Measurements from ENCODE around the gene BTNL2. TPM values are rescaled to one million over a fixed set of nuclear protein-coding genes. Genes with fewer than 3 reads are reported as not detected.

Gene BTNL2
- total and polyA plus RNA-seq, 12 donors = 0.31 TPM; not detected in 11

- 66 to 93% (median 77%) methylated on average over 2 of the region's 2 CpGs for WGBS, 4 donors
- TF ChIP-seq, protein P1, sequence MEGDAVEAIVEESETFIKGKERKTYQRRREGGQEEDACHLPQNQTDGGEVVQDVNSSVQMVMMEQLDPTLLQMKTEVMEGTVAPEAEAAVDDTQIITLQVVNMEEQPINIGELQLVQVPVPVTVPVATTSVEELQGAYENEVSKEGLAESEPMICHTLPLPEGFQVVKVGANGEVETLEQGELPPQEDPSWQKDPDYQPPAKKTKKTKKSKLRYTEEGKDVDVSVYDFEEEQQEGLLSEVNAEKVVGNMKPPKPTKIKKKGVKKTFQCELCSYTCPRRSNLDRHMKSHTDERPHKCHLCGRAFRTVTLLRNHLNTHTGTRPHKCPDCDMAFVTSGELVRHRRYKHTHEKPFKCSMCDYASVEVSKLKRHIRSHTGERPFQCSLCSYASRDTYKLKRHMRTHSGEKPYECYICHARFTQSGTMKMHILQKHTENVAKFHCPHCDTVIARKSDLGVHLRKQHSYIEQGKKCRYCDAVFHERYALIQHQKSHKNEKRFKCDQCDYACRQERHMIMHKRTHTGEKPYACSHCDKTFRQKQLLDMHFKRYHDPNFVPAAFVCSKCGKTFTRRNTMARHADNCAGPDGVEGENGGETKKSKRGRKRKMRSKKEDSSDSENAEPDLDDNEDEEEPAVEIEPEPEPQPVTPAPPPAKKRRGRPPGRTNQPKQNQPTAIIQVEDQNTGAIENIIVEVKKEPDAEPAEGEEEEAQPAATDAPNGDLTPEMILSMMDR (IDR thresholded peaks at IDR 0.05) = no peak
- TF ChIP-seq POLR2A (IDR thresholded peaks at IDR 0.05) = no peak
- no peaks in the 10 kb centered on the region for H3K36me3 ChIP-seq (replicated peaks in 1 of 2)
- no peak overlapping the region for H3K4me3 ChIP-seq
- no peaks in the 10 kb centered on the region for H3K9me3 ChIP-seq (replicated peaks in 1 of 3)
- H3K27ac ChIP-seq = no peak overlapping the region
- intact Hi-C loops (cut with DNase I) = no loop called here
- H3K27me3 ChIP-seq = no peaks in the 10 kb centered on the region
- H3K4me1 ChIP-seq (replicated peaks in 1 of 2) = no peaks in the 10 kb centered on the region
- DNase-seq = no peak
Observed at GRCh38 chr6:32353348-32353747, 53.6 kb downstream of the BTNL2 start.

Small RNA genes within 50 kb of the gene (small RNA-seq; reads per million reads assigned to genes)
- 0 reads per million in 2 donors for gene RNU6-603P

Other genes with a start within 250 kb of the BTNL2 start
- gene EGFL8, start 242.6 kb downstream of the BTNL2 start, total RNA-seq = 10 to 100 TPM in 3 of 9 donors, 1 to 10 TPM in 6; 1.3 to 22.1 (median 8.7) TPM
- 100 to 1,000 TPM in 1 of 3 donors, 10 to 100 TPM in 1, 1 to 10 TPM in 1; 4.6 to 103 (median 54.4) TPM for gene EGFL8, start 242.6 kb downstream of the BTNL2 start, polyA plus RNA-seq
- gene AGPAT1, start 231.1 kb downstream of the BTNL2 start, total RNA-seq = 10 to 100 TPM; 51.9 to 91.9 (median 66.9) TPM
- gene AGPAT1, start 231.1 kb downstream of the BTNL2 start, polyA plus RNA-seq = 10 to 100 TPM; 63.5 to 75.8 (median 70.1) TPM
- gene RNF5, start 228.8 kb downstream of the BTNL2 start, total RNA-seq = 100 to 1,000 TPM in 7 of 9 donors, 10 to 100 TPM in 2; 90.6 to 146 (median 115) TPM
- gene RNF5, start 228.8 kb downstream of the BTNL2 start, polyA plus RNA-seq = 100 to 1,000 TPM in 1 of 3 donors, 10 to 100 TPM in 2; 47.2 to 120 (median 93.2) TPM
- 1 to 10 TPM in 8 of 9 donors, not detected in 1; 1.4 to 9.7 (median 3.1) TPM for gene AGER, start 222.9 kb downstream of the BTNL2 start, total RNA-seq
- 10 to 100 TPM in 2 of 3 donors, 1 to 10 TPM in 1; 1.7 to 63.9 (median 18.1) TPM for gene AGER, start 222.9 kb downstream of the BTNL2 start, polyA plus RNA-seq
- 100 to 1,000 TPM in 1 of 9 donors, 10 to 100 TPM in 8; 34.4 to 109 (median 53.3) TPM for gene PBX2, start 217.0 kb downstream of the BTNL2 start, total RNA-seq
- 100 to 1,000 TPM in 1 of 3 donors, 10 to 100 TPM in 2; 46.6 to 211 (median 85.1) TPM for gene PBX2, start 217.0 kb downstream of the BTNL2 start, polyA plus RNA-seq
- gene GPSM3, start 214.5 kb downstream of the BTNL2 start, total RNA-seq = 10 to 100 TPM in 8 of 9 donors, 1 to 10 TPM in 1; 3.8 to 40.3 (median 17.6) TPM
- gene GPSM3, start 214.5 kb downstream of the BTNL2 start, polyA plus RNA-seq = 10 to 100 TPM in 2 of 3 donors, 1 to 10 TPM in 1; 4.8 to 32.2 (median 15.9) TPM
- gene NOTCH4, start 183.1 kb downstream of the BTNL2 start, total RNA-seq = 10 to 100 TPM in 8 of 9 donors, 1 to 10 TPM in 1; 7.1 to 34.4 (median 17.6) TPM
- gene NOTCH4, start 183.1 kb downstream of the BTNL2 start, polyA plus RNA-seq = 100 to 1,000 TPM in 1 of 3 donors, 10 to 100 TPM in 1, 1 to 10 TPM in 1; 9.1 to 136 (median 54.2) TPM
- gene TSBP1, start 35.3 kb downstream of the BTNL2 start, total RNA-seq = not detected
- not detected for gene TSBP1, start 35.3 kb downstream of the BTNL2 start, polyA plus RNA-seq
- gene HLA-DRA, start 32.7 kb upstream of the BTNL2 start, total RNA-seq = 1,000 to 10,000 TPM in 1 of 9 donors, 100 to 1,000 TPM in 7, 10 to 100 TPM in 1; 36.8 to 1,447 (median 612) TPM
- gene HLA-DRA, start 32.7 kb upstream of the BTNL2 start, polyA plus RNA-seq = 100 to 1,000 TPM; 101 to 572 (median 129) TPM
- 100 to 1,000 TPM in 2 of 9 donors, 10 to 100 TPM in 3, 1 to 10 TPM in 1, under 1 TPM in 1, not detected in 2; 0.55 to 694 (median 29.5) TPM for gene HLA-DRB5, start 123.1 kb upstream of the BTNL2 start, total RNA-seq
- 10 to 100 TPM in 1 of 3 donors, under 1 TPM in 2; 0.34 to 27.2 (median 0.48) TPM for gene HLA-DRB5, start 123.1 kb upstream of the BTNL2 start, polyA plus RNA-seq
- 100 to 1,000 TPM in 6 of 9 donors, 10 to 100 TPM in 3; 14.8 to 627 (median 152) TPM for gene HLA-DRB1, start 182.7 kb upstream of the BTNL2 start, total RNA-seq
- 100 to 1,000 TPM in 1 of 3 donors, 10 to 100 TPM in 2; 33.1 to 104 (median 69.2) TPM for gene HLA-DRB1, start 182.7 kb upstream of the BTNL2 start, polyA plus RNA-seq
- 100 to 1,000 TPM in 1 of 9 donors, 10 to 100 TPM in 4, 1 to 10 TPM in 3, under 1 TPM in 1; 0.22 to 135 (median 15.0) TPM for gene HLA-DQA1, start 230.2 kb upstream of the BTNL2 start, total RNA-seq
- gene HLA-DQA1, start 230.2 kb upstream of the BTNL2 start, polyA plus RNA-seq = 10 to 100 TPM in 2 of 3 donors, 1 to 10 TPM in 1; 7.4 to 20.1 (median 16.9) TPM